ENCODE data around the gene APBB2.

DNA sequence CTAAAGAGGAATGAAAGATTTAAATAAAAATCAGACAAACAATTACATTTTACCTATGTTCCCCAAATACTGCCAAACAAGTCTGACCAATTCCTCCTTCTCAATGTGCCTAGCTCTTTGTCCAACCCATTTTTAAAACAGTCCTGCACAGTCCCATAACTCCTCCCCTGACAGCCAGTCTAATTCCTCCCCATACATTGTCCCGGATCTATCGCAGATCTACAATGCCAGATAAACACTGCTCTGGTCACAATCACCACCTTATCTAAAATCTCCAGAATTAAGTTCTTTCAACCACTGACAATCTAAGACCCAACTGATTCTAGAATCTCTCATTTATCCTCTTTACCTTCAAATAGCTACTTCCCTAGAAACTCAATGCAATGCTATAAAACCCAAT, 176.0 kb downstream of the APBB2 start:
- TF ChIP-seq ZFP30 (CRISPR knock-in tag; IDR thresholded peaks at IDR 0.05) (no peak), SNAI2 (CRISPR knock-in tag; IDR thresholded peaks at IDR 0.05) (no peak), ARNTL (CRISPR knock-in tag; IDR thresholded peaks at IDR 0.05; ENCODE audit: borderline replicate concordance, low read depth) (no peak)

All from SK-N-SH treated with all-trans-retinoic acid at 6 μM for 48 hours (cell line).